CD4-positive, alpha-beta T cell treated with Interleukin-4 for 1 hour (primary cell): Measurements from ENCODE around the gene ADAM12.

Source experiments
- DNase-seq, 2 donors: peaks; one replicate each; pipeline ENCODE4 v3.0.0-alpha.2; 2020 to 2022

The ADAM12 gene

GRCh38 chr10:126169899-126170298 lies 218.4 kb downstream of the ADAM12 start:
- no peak for DNase-seq

GRCh38 chr10:126166797-126167196 lies 221.5 kb downstream of the ADAM12 start:
- no peak for DNase-seq

- DNase-seq: no peak
Measured at GRCh38 chr10:126165874-126166273, 222.4 kb downstream of the ADAM12 start.

- no peak for DNase-seq
Measured at GRCh38 chr10:126163506-126163905, 224.8 kb downstream of the ADAM12 start.

- DNase-seq: no peak
Measured at GRCh38 chr10:126161691-126162090, 226.6 kb downstream of the ADAM12 start.

- DNase-seq: no peak
Measured at GRCh38 chr10:126160971-126161630, 227.2 kb downstream of the ADAM12 start.

GRCh38 chr10:126160571-126160970 lies 227.7 kb downstream of the ADAM12 start:
- no peak for DNase-seq

- no peak for DNase-seq
Measured at GRCh38 chr10:126158133-126158892, 230.0 kb downstream of the ADAM12 start.

- no peak for DNase-seq
Measured at GRCh38 chr10:126157189-126157588, 231.1 kb downstream of the ADAM12 start.

- no peak for DNase-seq
Measured at GRCh38 chr10:126156503-126156902, 231.8 kb downstream of the ADAM12 start.

- no peak for DNase-seq
Measured at GRCh38 chr10:126156012-126156411, 232.3 kb downstream of the ADAM12 start.

GRCh38 chr10:126155528-126155927 lies 232.7 kb downstream of the ADAM12 start:
- no peak for DNase-seq

- no peak for DNase-seq
Measured at GRCh38 chr10:126153711-126154628, 234.3 kb downstream of the ADAM12 start.

- no peak for DNase-seq
Measured at GRCh38 chr10:126147866-126148587, 240.2 kb downstream of the ADAM12 start.

- no peak for DNase-seq
Measured at GRCh38 chr10:126146771-126147170, 241.5 kb downstream of the ADAM12 start.

- no peak for DNase-seq
Measured at GRCh38 chr10:126143117-126143516, 245.2 kb downstream of the ADAM12 start.

GRCh38 chr10:126140746-126141273 lies 247.5 kb downstream of the ADAM12 start:
- no peak for DNase-seq

GRCh38 chr10:126137562-126138221 lies 250.6 kb downstream of the ADAM12 start:
- no peak for DNase-seq

GRCh38 chr10:126135941-126136595 lies 252.2 kb downstream of the ADAM12 start:
- no peak for DNase-seq

- no peak for DNase-seq
Measured at GRCh38 chr10:126135177-126135576, 253.1 kb downstream of the ADAM12 start.
